Sigmoid colon (tissue), 7 donors: ENCODE data around the gene COLQ. TPM values are rescaled to one million over a fixed set of nuclear protein-coding genes. Genes with fewer than 3 reads are reported as not detected.

Experiments
- DNase-seq: peaks from one replicate; pipeline ENCODE4 v3.0.0-alpha.2; 2019
- H3K27ac ChIP-seq, 4 donors: fragments of 200-600 bp; sonication (generic); one replicate each; pipeline ENCODE4 v1.5.1; 2016 to 2019; ENCODE audit warnings: mild to moderate bottlenecking in 1 of 4
- H3K27me3 ChIP-seq, 3 donors: fragments of 200-600 bp; sonication (generic); one replicate each; pipeline ENCODE4 v1.5.1; 2019; ENCODE audit warnings: mild to moderate bottlenecking in 1 of 3
- H3K36me3 ChIP-seq, 4 donors: fragments of 200-600 bp; sonication (generic); one replicate each; pipeline ENCODE4 v1.5.1; 2016 to 2019
- H3K4me1 ChIP-seq, 4 donors: fragments of 200-600 bp; sonication (generic); one replicate each; pipeline ENCODE4 v1.5.1; 2017 to 2019
- H3K4me3 ChIP-seq, 4 donors: fragments of 200-600 bp; sonication (generic); one replicate each; pipeline ENCODE4 v1.5.1; 2017 to 2019; ENCODE audit warnings: mild to moderate bottlenecking in 2 of 4, moderate library complexity in 1 of 4
- H3K9me3 ChIP-seq, 4 donors: fragments of 200-600 bp in 3 of 4; sonication (generic) in 3 of 4; one replicate each; pipeline versions ENCODE4 v1.5.1 to v1.6.1; 2013 to 2019
- EP300 ChIP-seq, 4 donors: sonication (generic); formaldehyde crosslinking; IDR thresholded peaks; one replicate each; pipeline ENCODE4 v1.6.1; 2017; ENCODE audit warnings: antibody characterized with exemption in 4 of 4
- POLR2A ChIP-seq, 2 donors: fragments of 450-650 bp; IDR thresholded peaks; one replicate each; pipeline ENCODE4 v1.6.1; 2016; ENCODE audit warnings: antibody characterized with exemption in 2 of 2, mild to moderate bottlenecking in 2 of 2, moderate library complexity in 2 of 2
- POLR2AphosphoS5 ChIP-seq, 4 donors: sonication (generic); formaldehyde crosslinking; IDR thresholded peaks; one replicate each; pipeline ENCODE4 v1.6.1; 2017; ENCODE audit warnings: antibody characterized with exemption in 4 of 4
- WGBS, 2 donors: extraction: QIAGEN DNeasy Blood & Tissue Kit; methylation state at CpG; one replicate each; pipeline ENCODE4 v1.1.7; 2013; 5-methylcytosine and 5-hydroxymethylcytosine counted together
- intact Hi-C: fragments of 100-400 bp; cut with DNase I; formaldehyde crosslinking; loops from one replicate; pipeline ENCODE4 v1.15.1; 2023
- polyA plus RNA-seq, 3 donors: library from polyadenylated mRNA; stranded (reverse); fragments of 200-250 nt; gene quantifications; one replicate each; pipeline ENCODE4 v1.2.3, GENCODE V29; 2013
- small RNA-seq, 3 donors: library from RNA; depleted of rRNA; stranded (forward); fragments of <200 nt; gene quantifications; one replicate each; pipeline ENCODE3, GENCODE V24; 2016
- total RNA-seq, 4 donors: library from RNA; depleted of rRNA; stranded (reverse); fragments of >200 nt; gene quantifications; one replicate each; pipeline ENCODE4 v1.1.0, GENCODE V29; 2016
- TF ChIP-seq, protein P1 (sequence below), 4 experiments: fragments of 450-650 bp in 3 of 4; fragments of 200-600 bp in 1 of 4; IDR thresholded peaks; one replicate each; pipeline ENCODE4 v1.5.1; 2016 to 2019; ENCODE audit warnings: antibody characterized with exemption in 4 of 4, mild to moderate bottlenecking in 3 of 4, moderate library complexity in 2 of 4
- donor health status: healthy with polysubstance abuse.
- donor health status: Bipolar disorder and iron deficiency.
- donor health status: healthy.

COLQ gene
- total and polyA plus RNA-seq, 7 donors = 0.69 to 5.3 (median 1.9) TPM; not detected in 1

- WGBS, 2 donors = 82 to 89% methylated on average over 4 of the region's 4 CpGs
- TF ChIP-seq EP300 (IDR thresholded peaks at IDR 0.05) = no peak
- TF ChIP-seq, protein P1, sequence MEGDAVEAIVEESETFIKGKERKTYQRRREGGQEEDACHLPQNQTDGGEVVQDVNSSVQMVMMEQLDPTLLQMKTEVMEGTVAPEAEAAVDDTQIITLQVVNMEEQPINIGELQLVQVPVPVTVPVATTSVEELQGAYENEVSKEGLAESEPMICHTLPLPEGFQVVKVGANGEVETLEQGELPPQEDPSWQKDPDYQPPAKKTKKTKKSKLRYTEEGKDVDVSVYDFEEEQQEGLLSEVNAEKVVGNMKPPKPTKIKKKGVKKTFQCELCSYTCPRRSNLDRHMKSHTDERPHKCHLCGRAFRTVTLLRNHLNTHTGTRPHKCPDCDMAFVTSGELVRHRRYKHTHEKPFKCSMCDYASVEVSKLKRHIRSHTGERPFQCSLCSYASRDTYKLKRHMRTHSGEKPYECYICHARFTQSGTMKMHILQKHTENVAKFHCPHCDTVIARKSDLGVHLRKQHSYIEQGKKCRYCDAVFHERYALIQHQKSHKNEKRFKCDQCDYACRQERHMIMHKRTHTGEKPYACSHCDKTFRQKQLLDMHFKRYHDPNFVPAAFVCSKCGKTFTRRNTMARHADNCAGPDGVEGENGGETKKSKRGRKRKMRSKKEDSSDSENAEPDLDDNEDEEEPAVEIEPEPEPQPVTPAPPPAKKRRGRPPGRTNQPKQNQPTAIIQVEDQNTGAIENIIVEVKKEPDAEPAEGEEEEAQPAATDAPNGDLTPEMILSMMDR (IDR thresholded peaks at IDR 0.05) = no peak
- no peak for TF ChIP-seq POLR2A (IDR thresholded peaks at IDR 0.05)
- no peak for TF ChIP-seq POLR2AphosphoS5 (IDR thresholded peaks at IDR 0.05)
- H3K27me3 ChIP-seq = no peaks in the 10 kb centered on the region
- H3K9me3 ChIP-seq = no peaks in the 10 kb centered on the region
- no peak overlapping the region for H3K4me3 ChIP-seq
- H3K27ac ChIP-seq = no peak overlapping the region
- no peaks in the 10 kb centered on the region for H3K36me3 ChIP-seq
- DNase-seq = no peak
- H3K4me1 ChIP-seq = no peaks in the 10 kb centered on the region
- intact Hi-C loops = no loop called here
Measured at GRCh38 chr3:15401936-15402335, 119.6 kb downstream of the COLQ start.

Small RNAs within 50 kb of the gene (small RNA-seq; reads per million reads assigned to genes)
- gene MIR4270 (0 reads per million in 3 donors), gene RN7SL110P (0 reads per million in 3 donors), gene RNU6-1024P (0 reads per million in 3 donors)

Other genes with a start within 250 kb of the COLQ start
- gene SH3BP5, start 189.1 kb downstream of the COLQ start, total RNA-seq = 10 to 100 TPM; 25.1 to 40.4 (median 31.9) TPM
- 10 to 100 TPM in 2 of 3 donors, 1 to 10 TPM in 1; 5.5 to 31.2 (median 21.6) TPM for gene SH3BP5, start 189.1 kb downstream of the COLQ start, polyA plus RNA-seq
- gene METTL6, start 94.2 kb downstream of the COLQ start, total RNA-seq = 10 to 100 TPM; 14.3 to 21.9 (median 15.3) TPM
- gene METTL6, start 94.2 kb downstream of the COLQ start, polyA plus RNA-seq = 10 to 100 TPM in 1 of 3 donors, 1 to 10 TPM in 2; 5.4 to 11.7 (median 9.5) TPM
- gene EAF1, start 94.1 kb downstream of the COLQ start, total RNA-seq = 10 to 100 TPM; 10.0 to 17.8 (median 14.9) TPM
- gene EAF1, start 94.1 kb downstream of the COLQ start, polyA plus RNA-seq = 10 to 100 TPM in 2 of 3 donors, 1 to 10 TPM in 1; 7.2 to 11.8 (median 10.5) TPM
- 10 to 100 TPM; 15.5 to 24.7 (median 22.1) TPM for gene HACL1, start 79.9 kb upstream of the COLQ start, total RNA-seq
- gene HACL1, start 79.9 kb upstream of the COLQ start, polyA plus RNA-seq = 10 to 100 TPM; 10.9 to 13.4 (median 13.2) TPM
- gene BTD, start 80.0 kb upstream of the COLQ start, total RNA-seq = 10 to 100 TPM; 23.5 to 35.5 (median 30.1) TPM
- gene BTD, start 80.0 kb upstream of the COLQ start, polyA plus RNA-seq = 10 to 100 TPM in 1 of 3 donors, 1 to 10 TPM in 2; 6.6 to 13.5 (median 7.2) TPM